Transverse colon (tissue), 4 donors: Measurements from ENCODE around the gene AP4B1.

ENCODE experiments used
- CTCF ChIP-seq, 5 experiments: fragments of 200-600 bp in 3 of 5; fragments of 450-650 bp in 2 of 5; sonication (generic) in 3 of 5; IDR thresholded peaks; 1 replicate in 2 of 5; 2 replicates in 3 of 5; pipeline ENCODE4 v1.5.1; 2016 to 2017; ENCODE audit warnings: antibody characterized with exemption in 5 of 5, inconsistent platforms in 3 of 5, mild to moderate bottlenecking in 2 of 5, moderate library complexity in 1 of 5
- EP300 ChIP-seq: sonication (generic); formaldehyde crosslinking; IDR thresholded peaks from one replicate; pipeline ENCODE4 v1.6.1; 2017; ENCODE audit warnings: antibody characterized with exemption, low read depth
- POLR2A ChIP-seq: fragments of 450-650 bp; IDR thresholded peaks from one replicate; pipeline ENCODE4 v1.6.1; 2016; ENCODE audit warnings: antibody characterized with exemption, mild to moderate bottlenecking, moderate library complexity
- POLR2AphosphoS5 ChIP-seq, 3 donors: sonication (generic); formaldehyde crosslinking; IDR thresholded peaks; one replicate each; pipeline ENCODE4 v1.6.1; 2016; ENCODE audit warnings: antibody characterized with exemption in 3 of 3

GRCh38 chr1:113891631-113892220, 12.9 kb downstream of the AP4B1 start:
- TF ChIP-seq CTCF (IDR thresholded peaks at IDR 0.05) (no peak), POLR2AphosphoS5 (IDR thresholded peaks at IDR 0.05) (no peak), POLR2A (no peak), EP300 (no peak)
